Globus pallidus (tissue), 1 donor: ENCODE results near the gene DGLUCY.
"Not testable (repeated sequence)": the region's sequence is repeated elsewhere in the genome, so short reads cannot be mapped to it uniquely, and the experiment has no call there.

Experiments
- DNase-seq: peaks from one replicate; pipeline ENCODE4 v3.0.0-alpha.2; 2015; ENCODE audit warnings: low spot score

The DGLUCY gene

DNA sequence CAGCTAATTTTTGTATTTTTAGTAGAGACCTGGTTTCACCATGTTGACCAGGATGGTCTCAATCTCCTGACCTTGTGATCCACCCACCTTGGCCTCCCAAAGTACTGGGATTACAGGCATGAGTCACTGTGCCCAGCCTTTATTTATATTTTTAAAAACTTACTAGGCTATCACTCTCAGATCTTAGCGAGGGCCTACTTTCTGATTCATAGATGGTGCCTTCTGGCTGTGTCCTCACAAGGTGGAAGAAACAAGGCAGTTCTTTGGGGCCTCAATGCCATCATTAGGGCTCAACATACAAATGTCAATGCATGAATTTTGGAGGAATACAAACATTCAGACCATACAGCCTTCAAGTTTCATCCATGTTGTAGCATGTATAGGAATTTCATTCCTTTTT is 2.4 kb upstream of the DGLUCY start:
- no peak for DNase-seq

DNA sequence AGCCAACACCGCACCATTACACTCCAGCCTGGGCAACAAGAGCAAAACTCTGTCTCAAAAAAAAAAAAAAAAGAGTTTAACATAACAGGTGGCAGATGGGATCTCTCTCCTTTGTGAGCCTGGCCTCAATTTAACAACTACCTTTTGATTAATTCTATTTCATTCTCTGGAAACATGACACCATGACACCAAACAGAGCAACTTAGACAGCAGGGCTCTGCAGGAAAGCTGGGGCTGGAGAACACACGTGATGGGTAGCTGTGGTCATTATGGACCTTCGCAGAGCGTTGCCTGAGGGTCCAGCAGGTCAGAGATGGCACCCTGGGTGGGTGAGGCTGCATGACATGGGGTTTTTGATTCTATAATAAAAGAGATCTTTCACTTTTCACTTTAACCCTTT is 1.7 kb upstream of the DGLUCY start:
- no peak for DNase-seq

DNA sequence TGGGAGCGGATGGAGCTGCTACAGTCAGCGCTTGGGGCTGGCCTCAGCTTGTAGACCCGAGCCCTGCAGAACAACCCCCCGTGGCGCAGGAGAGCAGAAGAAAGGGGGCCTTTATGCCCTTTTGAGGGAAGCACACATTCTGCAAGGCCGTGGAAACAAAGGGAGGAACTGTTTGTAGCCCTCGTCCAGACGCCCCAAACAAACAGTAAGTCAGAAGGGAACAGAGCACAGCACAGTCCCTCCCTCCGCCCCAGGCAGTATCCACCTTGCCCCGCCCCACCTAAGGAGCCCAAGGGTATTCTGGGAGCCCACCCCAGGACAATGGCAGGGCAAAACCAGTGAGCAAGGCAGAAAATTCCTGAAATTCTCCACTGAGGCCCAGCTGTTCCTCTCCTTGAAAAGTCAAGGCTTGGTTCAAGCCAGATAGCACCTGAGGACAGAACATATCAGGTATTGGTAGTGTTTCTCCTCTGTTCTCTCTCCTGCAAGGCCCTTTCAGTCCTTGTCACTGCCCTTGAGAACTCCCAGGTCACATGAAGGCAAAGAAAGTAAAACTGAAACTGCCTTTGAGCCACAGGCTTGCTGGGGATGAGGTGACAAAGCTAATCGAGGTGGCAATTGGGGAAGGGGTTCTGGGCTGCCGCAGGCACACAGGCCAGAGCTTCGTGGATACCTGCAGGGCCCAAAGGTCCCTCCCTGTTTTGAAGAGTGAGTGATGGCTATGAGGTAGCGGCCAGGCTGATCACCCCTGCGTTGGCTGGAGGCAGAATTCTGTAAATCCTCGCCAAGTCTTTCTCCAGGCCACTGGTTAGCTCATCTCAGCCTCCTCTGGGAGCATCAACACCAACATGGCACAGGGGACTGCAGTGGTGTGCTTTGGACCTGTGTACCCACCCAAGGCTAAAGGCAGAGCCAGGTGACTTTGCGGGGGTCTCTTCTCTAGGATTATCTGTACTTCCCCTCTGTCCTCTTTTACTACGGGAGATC is 499 bp downstream of the DGLUCY start:
- peak; percentile 98 for DNase-seq

DNA sequence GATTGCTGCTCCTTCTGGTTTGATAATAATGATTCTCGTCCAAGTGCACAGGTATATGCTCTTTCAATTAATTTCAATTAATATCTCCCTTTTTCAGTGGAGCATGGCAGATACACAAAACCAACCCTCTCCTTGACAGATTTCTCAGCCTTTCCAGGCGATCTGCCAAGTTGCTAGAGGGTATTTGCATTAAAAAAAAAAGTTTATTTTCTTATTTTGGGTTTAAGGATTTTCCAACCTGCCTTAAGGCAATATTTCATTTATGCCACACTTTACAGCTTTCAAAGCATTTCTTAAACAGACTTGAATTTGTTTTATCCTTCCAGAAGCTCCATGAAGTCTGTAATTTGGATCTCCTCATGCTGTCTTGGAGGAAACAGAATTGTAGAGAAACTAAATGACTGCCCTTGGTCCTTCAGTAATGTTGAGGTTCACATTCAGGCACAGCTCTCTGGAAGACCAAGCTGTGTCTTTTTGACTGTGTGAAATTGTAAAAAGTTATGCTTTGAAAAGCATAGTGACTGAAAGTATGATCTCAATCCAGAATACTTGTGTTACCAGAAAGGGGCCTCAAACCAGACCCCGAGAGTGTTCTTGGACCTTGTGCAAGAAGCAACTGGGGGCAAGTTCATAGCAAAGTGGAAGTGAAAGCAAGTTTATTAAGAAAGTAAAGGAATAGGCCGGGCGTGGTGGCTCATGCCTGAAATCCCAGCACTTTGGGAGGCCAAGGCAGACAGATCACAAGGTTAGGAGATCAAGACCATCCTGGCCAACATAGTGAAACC is 2.3 kb downstream of the DGLUCY start:
- DNase-seq = no peak

DNA sequence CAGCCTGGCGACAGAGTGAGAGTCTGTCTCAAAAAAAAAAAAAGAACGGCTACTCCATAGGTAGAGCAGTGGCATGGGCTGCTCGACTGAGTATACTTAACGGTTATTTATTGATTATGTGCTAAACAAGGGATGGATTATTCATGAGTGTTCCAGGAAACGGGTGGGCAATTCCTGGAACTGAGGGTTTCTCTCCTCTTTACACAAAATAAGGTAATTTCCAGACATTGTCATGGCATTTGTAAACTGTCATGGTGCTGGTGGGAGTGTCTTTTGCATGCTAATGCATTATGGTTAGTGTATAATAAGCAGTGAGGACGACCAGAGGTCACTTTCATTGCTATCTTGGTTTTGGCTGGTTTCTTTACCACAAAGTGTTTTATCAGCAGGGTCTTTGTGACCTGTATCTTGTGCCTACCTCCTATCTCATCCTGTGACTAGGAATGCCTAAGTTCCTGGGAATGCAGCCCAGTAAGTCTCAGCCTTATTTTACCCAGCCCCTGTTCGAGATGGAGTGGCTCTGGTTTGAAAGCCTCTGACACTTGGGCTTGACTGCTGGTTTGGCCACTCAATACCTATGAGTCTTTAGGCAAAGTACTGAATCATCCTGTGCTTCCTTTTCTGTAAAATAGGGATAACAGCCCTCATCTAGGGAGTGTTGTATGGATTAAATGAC is 3.2 kb downstream of the DGLUCY start:
- no peak for DNase-seq

DNA sequence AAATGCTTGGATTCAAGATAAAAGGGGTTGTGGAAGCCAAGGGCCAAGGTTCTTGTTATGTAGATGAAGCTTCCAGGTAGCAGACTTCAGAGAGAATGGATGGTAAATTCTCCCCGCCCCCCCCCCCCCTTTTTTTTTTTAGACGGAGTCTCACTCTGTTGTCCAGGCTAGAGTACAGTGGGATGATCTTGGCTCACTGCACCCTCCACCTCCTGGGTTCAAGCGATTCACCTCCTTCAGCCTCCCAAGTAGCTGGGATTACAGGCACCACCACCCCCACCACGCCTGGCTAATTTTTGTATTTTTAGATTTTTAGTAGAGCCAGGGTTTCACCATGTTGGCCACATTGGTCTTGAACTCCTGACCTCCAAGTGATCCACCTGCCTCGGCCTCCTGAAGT is 4.1 kb downstream of the DGLUCY start:
- DNase-seq = no peak

DNA sequence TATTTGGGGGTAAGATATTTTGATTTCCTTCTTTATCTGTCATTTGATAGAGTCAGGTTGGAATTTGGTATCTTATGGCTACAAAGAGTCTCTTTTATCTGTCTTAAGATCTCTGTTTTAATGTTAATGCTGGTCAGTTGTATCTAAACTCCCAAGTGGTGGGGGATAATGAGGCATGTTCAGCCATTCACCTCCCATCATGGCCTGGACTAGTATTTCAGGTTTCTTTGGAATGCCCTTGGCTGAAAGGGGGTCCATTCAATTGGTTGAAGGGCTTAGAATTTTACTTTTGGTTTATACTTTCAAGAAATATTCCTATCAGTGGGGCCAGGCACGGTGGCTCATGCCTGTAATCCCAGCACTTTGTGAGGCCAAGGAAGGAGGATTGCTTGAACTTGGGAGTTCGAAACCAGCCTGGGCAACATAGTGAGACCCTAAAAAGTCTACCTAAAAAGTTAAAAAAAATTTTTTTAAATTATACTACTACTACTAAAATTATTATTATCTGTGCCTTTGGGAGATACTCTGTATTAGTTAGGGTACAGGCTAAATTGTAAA is 4.7 kb downstream of the DGLUCY start:
- no peak for DNase-seq

DNA sequence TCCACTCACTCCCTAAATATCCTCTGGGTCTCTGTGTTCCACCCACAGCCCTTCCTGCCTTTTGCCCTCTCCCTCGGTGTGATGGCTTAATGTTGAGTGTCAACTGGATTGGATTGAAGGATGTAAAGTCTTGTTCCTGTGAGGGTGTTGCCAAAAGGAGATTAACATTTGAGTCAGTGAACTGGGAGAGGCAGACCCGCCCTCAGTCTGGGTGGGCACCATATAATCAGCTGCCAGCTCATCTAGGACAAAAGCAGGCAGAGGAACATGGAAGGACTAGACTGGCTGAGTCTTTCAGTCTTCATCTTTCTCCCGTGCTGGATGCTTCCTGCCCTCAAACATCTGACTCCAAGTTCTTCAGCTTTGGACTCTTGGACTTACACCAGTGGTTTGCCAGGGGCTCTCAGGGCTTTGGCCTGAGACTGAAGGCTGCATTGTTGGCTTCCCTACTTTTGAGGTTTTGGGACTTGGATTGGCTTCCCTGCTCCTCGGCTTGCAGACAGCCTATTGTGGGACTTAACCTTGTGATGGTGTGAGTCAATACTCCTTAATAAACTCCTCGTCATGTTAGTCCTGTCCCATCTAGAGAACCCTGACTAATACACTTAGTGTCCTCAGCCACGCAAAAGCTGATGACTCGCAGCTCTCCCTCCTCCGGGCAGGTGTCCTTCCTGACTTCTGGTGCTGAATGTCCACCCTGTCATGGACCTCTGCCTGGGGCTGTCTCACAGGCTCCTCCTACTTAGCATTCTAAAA is 5.9 kb downstream of the DGLUCY start:
- DNase-seq = no peak

DNA sequence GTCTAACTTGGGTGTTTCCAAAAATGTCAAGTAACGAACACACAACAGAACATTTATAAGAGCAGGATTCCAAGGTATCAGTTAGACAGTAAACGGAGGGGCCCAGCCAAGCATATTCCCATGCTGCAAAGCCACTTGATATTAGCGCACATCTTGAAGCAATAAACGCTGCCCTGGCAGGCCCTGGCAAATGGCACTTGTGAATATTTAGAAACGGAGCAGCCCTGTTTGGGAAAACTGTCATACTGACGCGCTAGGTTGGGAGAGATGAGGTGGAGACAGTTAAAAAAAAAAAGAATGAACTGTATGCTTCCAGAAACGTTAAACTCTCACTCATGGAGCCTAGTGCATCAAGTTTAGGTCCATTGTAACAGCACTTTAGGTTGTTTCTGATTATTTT is 9.3 kb downstream of the DGLUCY start:
- DNase-seq = no peak

DNA sequence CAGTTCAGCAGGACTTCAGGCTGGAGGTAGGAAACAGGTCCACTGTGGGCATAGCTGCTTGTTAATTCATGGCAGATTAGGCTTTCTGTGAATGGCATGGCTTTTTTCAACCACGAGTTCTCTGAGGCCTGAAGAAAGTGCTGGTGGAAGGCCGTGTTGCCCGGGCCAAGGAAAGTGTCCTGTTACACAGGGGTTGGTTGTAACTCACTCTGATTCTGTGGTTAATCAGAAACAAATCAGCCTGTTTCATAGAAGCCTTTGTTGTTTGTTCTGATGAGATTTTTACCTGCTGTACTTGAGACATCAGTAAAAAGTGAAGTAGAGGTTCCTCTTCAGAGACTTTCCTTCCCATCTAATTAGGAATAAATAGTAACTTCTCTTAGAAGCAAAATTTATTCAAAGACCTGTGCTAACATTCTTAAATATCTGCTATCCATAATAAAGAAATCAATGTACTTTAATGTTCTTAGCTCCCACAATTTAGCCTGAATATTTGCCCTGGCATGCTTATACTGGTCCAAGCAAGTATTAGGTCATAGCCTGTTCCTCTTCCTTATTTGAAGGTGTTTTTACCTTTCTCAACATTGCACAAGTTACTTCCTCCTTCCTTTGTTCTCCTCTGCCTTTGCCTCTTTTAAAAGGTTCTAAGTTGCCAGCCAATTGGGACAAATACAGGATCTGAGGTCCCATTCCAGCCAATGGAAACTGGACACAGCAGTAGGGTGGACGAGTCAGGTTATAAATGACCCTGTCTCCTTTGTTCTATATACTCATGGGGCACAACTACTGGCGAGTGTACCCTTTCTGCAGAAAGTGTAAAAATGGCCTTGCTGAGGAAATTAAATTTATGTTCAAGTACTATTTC is 10.8 kb downstream of the DGLUCY start:
- DNase-seq = not testable (repeated sequence)

DNA sequence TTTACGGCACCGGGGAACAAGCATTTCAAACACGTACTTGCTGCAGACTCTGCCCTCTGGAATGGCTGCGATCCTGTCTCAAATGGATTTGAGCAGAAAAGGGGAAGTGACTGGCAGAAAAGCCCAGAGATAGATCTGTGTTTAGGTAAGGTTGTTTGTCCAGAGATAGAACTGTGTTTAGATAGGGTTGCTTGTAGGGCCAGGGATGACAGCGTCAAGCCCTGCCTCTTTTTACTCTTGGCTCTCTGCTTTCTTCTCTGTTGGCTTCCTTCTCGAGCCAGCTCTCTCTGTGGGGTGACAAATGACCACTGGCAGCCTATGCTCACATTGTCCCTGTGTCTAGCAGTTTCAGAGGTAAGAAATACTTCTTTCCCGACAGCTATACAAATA is 11.4 kb downstream of the DGLUCY start:
- DNase-seq = peak; percentile 33

DNA sequence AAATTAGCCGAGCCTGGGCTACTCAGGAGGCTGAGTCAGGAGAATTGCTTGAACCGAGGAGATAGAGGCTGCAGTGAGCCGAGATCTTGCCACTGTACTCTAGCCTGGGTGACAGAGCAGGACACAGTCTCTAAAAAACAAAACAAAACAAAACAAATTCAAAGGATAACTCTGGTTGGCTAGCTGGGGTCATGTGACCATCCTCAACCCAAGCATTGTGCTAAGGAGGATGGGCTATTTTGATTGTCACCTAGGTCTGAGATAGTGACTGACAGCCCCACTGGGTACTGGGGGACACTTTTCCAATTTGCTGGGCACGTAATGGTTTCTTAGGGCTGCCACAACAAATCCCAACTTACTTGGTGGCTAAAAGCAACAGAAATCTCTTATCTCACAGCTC is 11.9 kb downstream of the DGLUCY start:
- peak; percentile 21 for DNase-seq

DNA sequence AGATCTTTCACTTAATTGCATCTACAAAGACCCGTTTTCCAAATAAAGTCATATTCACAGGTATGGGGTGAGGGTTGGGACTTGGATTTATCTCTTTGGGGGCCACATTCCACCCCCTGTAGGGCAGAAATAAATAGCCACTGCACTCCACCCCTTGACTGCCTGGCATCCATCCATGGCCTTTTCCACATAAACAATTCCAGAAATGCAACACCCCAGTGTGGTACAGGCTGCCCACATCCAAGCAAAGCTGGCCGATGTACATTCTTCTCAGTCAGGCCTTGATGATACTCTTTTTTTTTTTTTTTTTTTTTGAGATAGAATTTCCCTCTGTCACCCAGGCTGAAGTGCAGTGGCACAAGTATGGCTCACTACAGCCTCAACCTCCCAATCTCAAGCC is 12.9 kb downstream of the DGLUCY start:
- DNase-seq = peak; percentile 34

DNA sequence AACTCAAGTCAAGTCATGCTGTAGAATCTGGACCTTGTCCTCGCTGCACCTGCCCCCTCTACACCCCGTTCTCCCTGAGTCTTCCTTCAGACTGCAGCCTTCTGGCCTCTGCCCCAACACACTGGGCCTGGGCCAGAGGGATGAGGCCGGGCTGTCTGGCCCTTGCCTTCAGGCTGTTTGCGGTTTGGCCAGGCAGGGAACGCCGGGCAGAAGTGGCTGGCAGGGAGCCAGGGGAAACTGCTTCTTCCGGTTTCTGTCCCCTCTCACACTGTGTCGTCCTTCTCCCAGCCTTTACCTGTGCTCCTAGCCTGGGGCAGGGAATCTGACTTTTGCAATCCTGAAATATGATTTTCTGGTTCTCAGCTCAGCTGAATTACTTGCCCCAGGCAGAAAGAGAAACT is 13.5 kb downstream of the DGLUCY start:
- no peak for DNase-seq

DNA sequence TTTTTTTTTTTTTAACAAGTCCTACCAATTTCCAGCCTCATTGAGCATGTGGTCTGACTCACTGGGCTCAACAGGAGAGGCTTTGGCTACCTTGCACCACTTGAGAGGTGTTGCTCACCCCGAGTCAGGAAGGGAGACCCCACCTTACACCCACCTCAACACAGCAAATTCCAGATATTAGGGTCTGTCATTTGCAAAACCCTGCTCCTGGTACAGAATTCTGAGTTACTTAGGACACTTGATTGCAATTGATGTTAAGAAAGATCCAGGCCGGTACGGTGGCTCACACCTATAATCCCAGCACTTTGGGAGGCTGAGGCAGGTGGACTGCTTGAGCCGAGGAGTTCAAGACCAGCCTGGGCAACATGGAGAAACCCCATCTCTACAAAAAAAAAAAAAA is 14.1 kb downstream of the DGLUCY start:
- no peak for DNase-seq

DNA sequence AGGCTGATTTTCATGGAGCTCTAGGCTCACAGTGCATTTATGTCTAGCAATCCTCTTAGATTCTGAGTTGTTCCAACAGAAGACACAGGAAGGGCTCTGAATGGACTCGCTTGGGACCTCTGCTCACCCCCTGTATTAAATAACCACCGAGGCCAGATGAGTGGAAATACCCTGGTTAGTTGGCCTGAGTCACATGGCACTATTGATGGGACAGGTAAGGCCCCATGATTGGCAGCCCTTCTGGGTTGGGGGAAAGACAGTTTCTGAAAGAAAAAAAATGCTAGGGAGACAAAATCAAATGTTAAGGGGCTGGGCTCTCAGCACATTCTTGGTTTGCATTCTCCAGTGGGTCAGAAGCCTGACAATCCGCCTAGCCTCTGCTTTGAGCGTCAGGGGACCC is 14.8 kb downstream of the DGLUCY start:
- DNase-seq = no peak

DNA sequence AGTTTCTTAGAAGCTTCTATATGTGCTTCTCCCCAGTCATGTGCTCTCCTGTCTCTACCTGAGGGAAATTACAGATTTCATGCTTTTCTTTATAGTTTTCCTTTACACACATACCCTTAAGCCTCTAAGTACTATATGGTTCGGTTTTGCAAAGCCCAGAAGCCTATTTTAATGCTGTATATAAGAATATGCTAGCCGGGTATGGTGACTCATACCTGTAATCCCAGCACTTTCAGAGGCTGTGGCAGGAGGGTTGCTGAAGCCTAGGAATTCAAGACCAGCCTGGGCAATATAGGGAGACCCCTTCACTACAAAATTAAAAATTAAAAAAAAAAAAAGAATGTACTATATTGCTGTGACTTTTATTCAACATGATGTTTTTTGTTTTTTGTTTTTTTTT is 15.4 kb downstream of the DGLUCY start:
- DNase-seq = no peak

DNA sequence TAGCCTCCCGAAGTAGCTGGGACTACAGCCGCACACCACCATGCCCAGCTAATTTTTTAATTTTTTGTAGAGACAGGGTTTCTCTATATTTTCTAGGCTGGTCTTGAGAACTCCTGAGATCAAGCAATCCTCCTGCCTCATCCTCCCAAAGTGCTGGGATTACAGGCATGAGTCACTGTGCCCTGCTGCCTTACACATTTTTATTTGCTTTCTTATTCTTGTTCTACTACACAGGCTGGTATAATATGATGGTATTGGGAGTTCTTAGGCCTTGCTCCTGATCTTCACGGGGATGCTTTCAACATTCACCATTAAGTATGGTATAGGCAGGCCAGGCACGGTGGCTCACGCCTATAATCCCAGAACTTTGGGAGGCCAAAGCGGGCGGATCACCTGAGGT is 21.2 kb downstream of the DGLUCY start:
- DNase-seq = no peak

DNA sequence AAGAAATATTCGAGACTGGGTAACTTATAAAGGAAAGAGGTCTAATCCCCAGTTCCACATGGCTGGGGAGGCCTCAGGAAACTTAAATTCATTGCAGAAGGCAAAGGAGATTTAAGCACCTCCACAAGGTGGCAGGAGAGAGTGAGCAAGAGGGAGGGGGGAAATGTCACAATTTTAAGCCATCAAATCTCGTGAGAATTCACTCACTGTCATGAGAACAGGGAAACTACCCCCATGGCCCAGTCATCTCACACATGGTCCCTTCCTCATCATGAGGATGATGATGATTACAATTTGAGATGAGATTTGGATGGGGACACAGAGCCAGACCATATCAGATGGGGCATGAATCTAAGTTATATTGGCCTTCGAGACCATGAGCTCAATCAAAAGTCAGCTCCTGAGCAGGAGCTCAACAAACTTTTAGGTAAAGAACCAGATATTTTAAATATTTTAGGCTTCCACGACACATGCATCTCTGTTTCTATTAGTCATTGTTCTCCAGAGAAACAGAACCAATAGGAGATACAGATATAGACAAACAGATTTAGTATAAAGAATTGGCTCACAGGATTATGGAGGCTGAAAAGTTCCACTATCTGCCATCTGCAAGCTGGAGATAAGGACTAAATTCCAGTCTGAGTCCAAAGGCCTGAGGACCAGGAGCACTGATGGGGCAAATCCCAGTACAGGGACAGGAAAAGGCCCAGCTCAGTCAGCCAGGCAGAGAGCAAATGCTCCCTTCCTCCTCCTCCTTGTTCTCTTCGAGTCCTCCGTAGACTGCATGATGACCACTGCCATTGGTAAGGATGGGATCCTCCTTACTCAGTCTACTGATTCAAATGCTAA is 24.9 kb downstream of the DGLUCY start:
- DNase-seq = no peak

DNA sequence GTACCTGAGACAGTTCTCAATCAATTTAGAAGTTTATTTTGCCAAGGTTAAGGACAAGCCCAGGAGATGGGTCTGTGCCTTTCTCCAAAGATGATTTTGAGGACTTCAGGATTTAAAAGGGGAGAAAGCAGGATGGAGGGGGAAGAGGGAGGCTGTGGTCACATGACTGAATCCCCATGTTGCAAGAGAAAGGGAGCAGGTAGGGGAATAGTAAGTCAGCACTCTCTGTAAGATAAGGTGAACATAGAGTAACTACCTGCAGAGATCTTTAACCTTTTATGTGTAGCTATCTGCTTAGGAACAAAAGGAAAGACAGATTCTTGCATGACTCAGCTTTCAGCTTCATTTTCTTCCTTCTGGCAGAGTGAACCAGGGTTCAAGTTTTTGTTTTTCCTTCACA is 25.9 kb downstream of the DGLUCY start:
- no peak for DNase-seq
